ENCODE results near the gene RIN3. TPM values are rescaled to one million over a fixed set of nuclear protein-coding genes. Genes with fewer than 3 reads are reported as not detected.

The RIN3 gene
- total and polyA plus RNA-seq, 10 of the 15 experiments (the other 5 are each of a cell fraction or from before 2014, with no cell fraction given), result 0.91 to 23.3 (median 6.3) TPM

DNA sequence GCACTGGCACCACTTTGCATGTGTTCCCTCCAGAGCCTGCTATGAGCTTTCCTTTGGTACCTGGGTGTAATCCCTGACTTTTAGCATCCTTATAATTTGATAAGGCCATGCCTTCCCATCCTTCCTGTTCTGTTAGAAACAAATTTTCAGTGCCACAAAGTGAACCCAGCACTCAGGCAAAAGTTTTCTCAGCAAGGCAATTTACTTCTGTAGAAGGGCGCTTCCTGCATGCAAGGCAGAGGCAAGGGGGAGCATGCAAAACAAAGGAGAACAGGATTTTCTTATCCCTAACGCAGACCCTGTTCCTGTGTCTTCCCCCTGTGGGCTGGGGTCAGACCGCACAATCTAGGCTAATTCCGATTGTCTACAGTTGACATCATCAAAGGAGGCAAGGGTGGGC, 108.7 kb downstream of the RIN3 start:
- H3K79me2 ChIP-seq (ENCODE audit: control insufficient read depth, insufficient read depth, low read length), result no peaks in the 10 kb centered on the region
- in situ Hi-C loops (cut with MboI), result no loop called here
- no peak overlapping the region for H2AFZ ChIP-seq (ENCODE audit: control insufficient read depth, low read depth, low read length)
- BruUV-seq (replicated peaks), result no TSS peak
- no peaks in the 10 kb centered on the region for H3K4me1 ChIP-seq (ENCODE audit: control insufficient read depth, insufficient read depth, low read length)
- no peak for DNase-seq (ENCODE audit: low read depth, low spot score)
- ChIA-PET RAD21 (ENCODE audit: unreplicated experiment) (no interaction called here), SMC1A (ENCODE audit: uncharacterized antibody, unreplicated experiment) (no interaction called here), CTCF (no interaction called here), POLR2A (no interaction called here)
- H3K27me3 ChIP-seq (replicated peaks in 1 of 2; ENCODE audit: control insufficient read depth in 2 of 2, insufficient read depth in 2 of 2, low read length in 1 of 2), result no peaks in the 10 kb centered on the region
- H3K4me3 ChIP-seq, result no peak overlapping the region
- no peak for TF ChIP-seq EED (IDR thresholded peaks at IDR 0.05; ENCODE audit: low read depth)
- TF ChIP-seq FOS (IDR thresholded peaks at IDR 0.05; ENCODE audit: borderline replicate concordance, extremely low read depth, insufficient read length), result no peak
- TF ChIP-seq MEF2A (IDR thresholded peaks at IDR 0.05; ENCODE audit: insufficient read depth, low read depth, low read length), result no peak
- TF ChIP-seq MTA2 (IDR thresholded peaks at IDR 0.05; ENCODE audit: low read depth), result no peak
- TF ChIP-seq ATF7 (IDR thresholded peaks at IDR 0.05; ENCODE audit: low read depth), result no peak
- no peak for TF ChIP-seq EZH2 (IDR thresholded peaks at IDR 0.05; ENCODE audit: borderline replicate concordance, control insufficient read depth, low read depth, low read length)
- TF ChIP-seq SMAD5 (IDR thresholded peaks at IDR 0.05; ENCODE audit: low read depth), result no peak
- TF ChIP-seq, protein P1, sequence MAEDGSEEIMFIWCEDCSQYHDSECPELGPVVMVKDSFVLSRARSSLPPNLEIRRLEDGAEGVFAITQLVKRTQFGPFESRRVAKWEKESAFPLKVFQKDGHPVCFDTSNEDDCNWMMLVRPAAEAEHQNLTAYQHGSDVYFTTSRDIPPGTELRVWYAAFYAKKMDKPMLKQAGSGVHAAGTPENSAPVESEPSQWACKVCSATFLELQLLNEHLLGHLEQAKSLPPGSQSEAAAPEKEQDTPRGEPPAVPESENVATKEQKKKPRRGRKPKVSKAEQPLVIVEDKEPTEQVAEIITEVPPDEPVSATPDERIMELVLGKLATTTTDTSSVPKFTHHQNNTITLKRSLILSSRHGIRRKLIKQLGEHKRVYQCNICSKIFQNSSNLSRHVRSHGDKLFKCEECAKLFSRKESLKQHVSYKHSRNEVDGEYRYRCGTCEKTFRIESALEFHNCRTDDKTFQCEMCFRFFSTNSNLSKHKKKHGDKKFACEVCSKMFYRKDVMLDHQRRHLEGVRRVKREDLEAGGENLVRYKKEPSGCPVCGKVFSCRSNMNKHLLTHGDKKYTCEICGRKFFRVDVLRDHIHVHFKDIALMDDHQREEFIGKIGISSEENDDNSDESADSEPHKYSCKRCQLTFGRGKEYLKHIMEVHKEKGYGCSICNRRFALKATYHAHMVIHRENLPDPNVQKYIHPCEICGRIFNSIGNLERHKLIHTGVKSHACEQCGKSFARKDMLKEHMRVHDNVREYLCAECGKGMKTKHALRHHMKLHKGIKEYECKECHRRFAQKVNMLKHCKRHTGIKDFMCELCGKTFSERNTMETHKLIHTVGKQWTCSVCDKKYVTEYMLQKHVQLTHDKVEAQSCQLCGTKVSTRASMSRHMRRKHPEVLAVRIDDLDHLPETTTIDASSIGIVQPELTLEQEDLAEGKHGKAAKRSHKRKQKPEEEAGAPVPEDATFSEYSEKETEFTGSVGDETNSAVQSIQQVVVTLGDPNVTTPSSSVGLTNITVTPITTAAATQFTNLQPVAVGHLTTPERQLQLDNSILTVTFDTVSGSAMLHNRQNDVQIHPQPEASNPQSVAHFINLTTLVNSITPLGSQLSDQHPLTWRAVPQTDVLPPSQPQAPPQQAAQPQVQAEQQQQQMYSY (CRISPR knock-in tag; IDR thresholded peaks at IDR 0.05), result no peak
- no peak for TF ChIP-seq KDM1A (IDR thresholded peaks at IDR 0.05; ENCODE audit: borderline replicate concordance)
- no peak for TF ChIP-seq SMAD1 (IDR thresholded peaks at IDR 0.05; ENCODE audit: low read depth, partially characterized antibody)
- no peaks in the 10 kb centered on the region for H4K20me1 ChIP-seq (ENCODE audit: control insufficient read depth, insufficient read depth)
- intact Hi-C loops (cut with micrococcal nuclease; ENCODE audit: unreplicated experiment), result no loop called here
- FAIRE-seq, result no peak
- H3K36me3 ChIP-seq (ENCODE audit: control insufficient read depth in 2 of 2, insufficient read depth in 2 of 2, low read length in 1 of 2), result no peaks in the 10 kb centered on the region; a peak in 1 of 4 replicates
- ATAC-seq, result no peak
- 94% methylated on average over 4 of the region's 4 CpGs for WGBS (ENCODE audit: insufficient coverage, insufficient replicate concordance, low lambda C conversion rate, missing lambda C conversion rate)
- H3K27ac ChIP-seq (ENCODE audit: control insufficient read depth, insufficient read depth), result no peak overlapping the region
- no peak overlapping the region for H3K9ac ChIP-seq (ENCODE audit: control insufficient read depth, insufficient read depth, low read length)
- H3K9me3 ChIP-seq (replicated peaks; ENCODE audit: control insufficient read depth, insufficient read depth, low read length), result peaks cover 13% of the 10 kb centered on the region; the same call in 2 of the 3 replicates
- no peak overlapping the region for H3K4me2 ChIP-seq (ENCODE audit: control insufficient read depth, insufficient read depth)
